A549 (cell line): Measurements from ENCODE around the gene RSRC1.

ENCODE experiments used
- CEBPB ChIP-seq, 2 experiments: fragments of >200 bp in 1 of 2; sonication (Bioruptor Twin) in 1 of 2; formaldehyde crosslinking in 1 of 2; IDR thresholded peaks; 2 replicates each; pipeline ENCODE4 v1.6.1; 2012 to 2016
- EP300 ChIP-seq, 2 experiments: fragments of >200 bp; sonication (Bioruptor Twin); formaldehyde crosslinking; IDR thresholded peaks; 2 replicates in 1 of 2; 3 replicates in 1 of 2; pipeline ENCODE4 v1.6.1; 2016 to 2017
- RAD21 ChIP-seq, 2 experiments: fragments of >200 bp in 1 of 2; sonication (Bioruptor Twin) in 1 of 2; formaldehyde crosslinking in 1 of 2; IDR thresholded peaks in 1 of 2; conservative IDR thresholded peaks in 1 of 2; 2 replicates in 1 of 2; 3 replicates in 1 of 2; pipeline ENCODE4 v1.6.1; 2012 to 2018; ENCODE audit warnings: inconsistent platforms in 1 of 2
- REST ChIP-seq: fragments of 200-600 bp; sonication (generic); IDR thresholded peaks from 2 replicates; pipeline ENCODE4 v1.6.1; 2016; ENCODE audit warnings: antibody characterized with exemption, mild to moderate bottlenecking, moderate library complexity
- RFX5 ChIP-seq: fragments of 450-650 bp; IDR thresholded peaks from 2 replicates; pipeline ENCODE4 v1.7.1; 2014; ENCODE audit warnings: antibody characterized with exemption, mild to moderate bottlenecking, moderate library complexity
- TF ChIP-seq, protein P1 (sequence below): fragments of >200 bp; sonication (Bioruptor Twin); formaldehyde crosslinking; IDR thresholded peaks from 3 replicates; pipeline ENCODE4 v1.5.1; 2016

- TF ChIP-seq EP300 (IDR thresholded peaks at IDR 0.05), result no peak
- TF ChIP-seq RFX5, result no peak
- TF ChIP-seq, protein P1, sequence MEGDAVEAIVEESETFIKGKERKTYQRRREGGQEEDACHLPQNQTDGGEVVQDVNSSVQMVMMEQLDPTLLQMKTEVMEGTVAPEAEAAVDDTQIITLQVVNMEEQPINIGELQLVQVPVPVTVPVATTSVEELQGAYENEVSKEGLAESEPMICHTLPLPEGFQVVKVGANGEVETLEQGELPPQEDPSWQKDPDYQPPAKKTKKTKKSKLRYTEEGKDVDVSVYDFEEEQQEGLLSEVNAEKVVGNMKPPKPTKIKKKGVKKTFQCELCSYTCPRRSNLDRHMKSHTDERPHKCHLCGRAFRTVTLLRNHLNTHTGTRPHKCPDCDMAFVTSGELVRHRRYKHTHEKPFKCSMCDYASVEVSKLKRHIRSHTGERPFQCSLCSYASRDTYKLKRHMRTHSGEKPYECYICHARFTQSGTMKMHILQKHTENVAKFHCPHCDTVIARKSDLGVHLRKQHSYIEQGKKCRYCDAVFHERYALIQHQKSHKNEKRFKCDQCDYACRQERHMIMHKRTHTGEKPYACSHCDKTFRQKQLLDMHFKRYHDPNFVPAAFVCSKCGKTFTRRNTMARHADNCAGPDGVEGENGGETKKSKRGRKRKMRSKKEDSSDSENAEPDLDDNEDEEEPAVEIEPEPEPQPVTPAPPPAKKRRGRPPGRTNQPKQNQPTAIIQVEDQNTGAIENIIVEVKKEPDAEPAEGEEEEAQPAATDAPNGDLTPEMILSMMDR, result no peak
- TF ChIP-seq RAD21 (conservative IDR thresholded peaks at IDR 0.05 in 1 of 2, IDR thresholded peaks at IDR 0.05 in 1 of 2), result no peak
- no peak for TF ChIP-seq REST
- TF ChIP-seq CEBPB (IDR thresholded peaks at IDR 0.05), result no peak
Measured at GRCh38 chr3:158520433-158520832, 410.5 kb downstream of the RSRC1 start.
